H9 (cell line): ENCODE measurements around the gene NNT. TPM values are rescaled to one million over a fixed set of nuclear protein-coding genes. Genes with fewer than 3 reads are reported as not detected.

ENCODE experiments used
- DNase-seq: peaks from one replicate; pipeline ENCODE4 v3.0.0-alpha.2; 2017
- H2AFZ ChIP-seq: one replicate; pipeline ENCODE4 v1.6.1; 2013; ENCODE audit warnings: mild to moderate bottlenecking, low read length, control low read depth, moderate library complexity
- H2AK5ac ChIP-seq: 2 replicates; pipeline ENCODE4 v1.6.1; 2013; ENCODE audit warnings: low read length, control low read depth, mixed read lengths; ENCODE audit not compliant: insufficient read length
- H2BK120ac ChIP-seq: one replicate; pipeline ENCODE4 v1.6.1; 2013; ENCODE audit warnings: low read depth, mild to moderate bottlenecking, low read length, control low read depth, inconsistent platforms; ENCODE audit not compliant: poor library complexity, severe bottlenecking
- H2BK12ac ChIP-seq: 2 replicates; pipeline ENCODE4 v1.6.1; 2013; ENCODE audit warnings: low read length, control low read depth, mixed read lengths, low read depth; ENCODE audit not compliant: insufficient read length
- H2BK15ac ChIP-seq: 2 replicates; pipeline ENCODE4 v1.6.1; 2013; ENCODE audit warnings: low read depth, low read length, control low read depth
- H2BK20ac ChIP-seq: one replicate; pipeline ENCODE4 v1.6.1; 2013; ENCODE audit warnings: low read depth, mild to moderate bottlenecking, low read length, control low read depth, inconsistent platforms; ENCODE audit not compliant: poor library complexity, severe bottlenecking
- H2BK5ac ChIP-seq: 2 replicates; pipeline ENCODE4 v1.6.1; 2013; ENCODE audit warnings: low read length, control low read depth, mixed read lengths; ENCODE audit not compliant: insufficient read length
- H3K14ac ChIP-seq: 2 replicates; pipeline ENCODE4 v1.6.1; 2013; ENCODE audit warnings: low read length, control low read depth; ENCODE audit not compliant: insufficient read depth
- H3K18ac ChIP-seq: 2 replicates; pipeline ENCODE4 v1.6.1; 2013; ENCODE audit warnings: low read depth, mild to moderate bottlenecking, mixed read lengths, low read length, control low read depth; ENCODE audit not compliant: insufficient read length
- H3K23ac ChIP-seq: 2 replicates; pipeline ENCODE4 v1.6.1; 2013; ENCODE audit warnings: low read length, control low read depth, mixed read lengths, low read depth; ENCODE audit not compliant: insufficient read length
- H3K23me2 ChIP-seq: 2 replicates; pipeline ENCODE4 v1.6.1; 2013; ENCODE audit warnings: low read depth, mild to moderate bottlenecking, mixed read lengths, low read length, control low read depth; ENCODE audit not compliant: insufficient read length, poor library complexity, severe bottlenecking
- H3K27ac ChIP-seq: 2 replicates; pipeline ENCODE4 v1.5.1; 2013; ENCODE audit warnings: low read length, control low read depth, mixed read lengths, low read depth; ENCODE audit not compliant: insufficient read length
- H3K27me3 ChIP-seq: 2 replicates; pipeline ENCODE4 v1.6.1; 2013; ENCODE audit warnings: low read length, control low read depth, inconsistent platforms; ENCODE audit not compliant: insufficient read depth
- H3K4ac ChIP-seq: 2 replicates; pipeline ENCODE4 v1.6.1; 2013; ENCODE audit warnings: low read depth, mild to moderate bottlenecking, control low read depth, inconsistent platforms, low read length, moderate library complexity
- H3K4me1 ChIP-seq: 2 replicates; pipeline ENCODE4 v1.6.1; 2013; ENCODE audit warnings: low read length, control low read depth, inconsistent platforms; ENCODE audit not compliant: insufficient read depth
- H3K4me2 ChIP-seq: 2 replicates; pipeline ENCODE4 v1.6.1; 2013; ENCODE audit warnings: low read length, control low read depth, mixed read lengths; ENCODE audit not compliant: insufficient read length, insufficient read depth
- H3K56ac ChIP-seq: 2 replicates; pipeline ENCODE4 v1.6.1; 2013; ENCODE audit warnings: low read depth, mild to moderate bottlenecking, mixed read lengths, low read length, control low read depth; ENCODE audit not compliant: insufficient read length
- H3K79me1 ChIP-seq: 2 replicates; pipeline ENCODE4 v1.6.1; 2013; ENCODE audit warnings: low read depth, mild to moderate bottlenecking, moderate library complexity, low read length, control low read depth, inconsistent platforms; ENCODE audit not compliant: insufficient read depth, poor library complexity, severe bottlenecking
- H3K79me2 ChIP-seq: 2 replicates; pipeline ENCODE4 v1.6.1; 2013; ENCODE audit warnings: low read length, control low read depth, inconsistent platforms; ENCODE audit not compliant: insufficient read depth
- H3K9ac ChIP-seq: 2 replicates; pipeline ENCODE4 v1.6.1; 2013; ENCODE audit warnings: low read length, control low read depth, mixed read lengths; ENCODE audit not compliant: insufficient read length; ENCODE audit errors: extremely low read depth
- H3K9me3 ChIP-seq: one replicate; pipeline ENCODE4 v1.6.1; 2013; ENCODE audit warnings: low read depth, low read length, inconsistent platforms; ENCODE audit not compliant: control insufficient read depth
- H3T11ph ChIP-seq: one replicate; pipeline ENCODE4 v1.6.1; 2013; ENCODE audit warnings: mild to moderate bottlenecking, low read length, control low read depth, inconsistent platforms
- H4K20me1 ChIP-seq: one replicate; pipeline ENCODE4 v1.6.1; 2013; ENCODE audit not compliant: control insufficient read depth, insufficient read length, insufficient read depth
- H4K5ac ChIP-seq: 2 replicates; pipeline ENCODE4 v1.6.1; 2013; ENCODE audit warnings: low read depth, mild to moderate bottlenecking, mixed read lengths, low read length, control low read depth; ENCODE audit not compliant: insufficient read length
- H4K8ac ChIP-seq: replicated peaks from 2 replicates; pipeline ENCODE4 v1.6.1; 2013; ENCODE audit warnings: low read length, control low read depth, mixed read lengths, low read depth; ENCODE audit not compliant: insufficient read length
- H4K91ac ChIP-seq: 2 replicates; pipeline ENCODE4 v1.6.1; 2013; ENCODE audit warnings: low read depth, mild to moderate bottlenecking, moderate library complexity, mixed read lengths, low read length, control low read depth; ENCODE audit not compliant: insufficient read length
- H3K27ac Mint-ChIP-seq, 3 experiments: 2 replicates in 2 of 3; 3 replicates in 1 of 3; pipeline ENCODE4 v1.8.0; 2020 to 2021; ENCODE audit warnings: mixed read lengths in 3 of 3, mild to moderate bottlenecking in 1 of 3, moderate library complexity in 1 of 3
- H3K27me3 Mint-ChIP-seq: 2 replicates; pipeline ENCODE4 v1.8.0; 2021; ENCODE audit warnings: low read depth, mild to moderate bottlenecking, moderate library complexity, mixed read lengths
- H3K36me3 Mint-ChIP-seq, 3 experiments: 2 replicates in 2 of 3; 3 replicates in 1 of 3; pipeline ENCODE4 v1.8.0; 2020 to 2021; ENCODE audit warnings: low read depth in 3 of 3, mixed read lengths in 3 of 3; ENCODE audit not compliant: insufficient read depth in 1 of 3
- H3K4me1 Mint-ChIP-seq, 2 experiments: 2 replicates each; pipeline ENCODE4 v1.8.0; 2020; ENCODE audit warnings: mixed read lengths in 2 of 2
- H3K4me3 Mint-ChIP-seq, 2 experiments: 2 replicates in 1 of 2; 3 replicates in 1 of 2; pipeline ENCODE4 v1.8.0; 2020 to 2021; ENCODE audit warnings: mild to moderate bottlenecking in 2 of 2, mixed read lengths in 2 of 2, moderate library complexity in 1 of 2
- H3K9me3 Mint-ChIP-seq, 2 experiments: 2 replicates in 1 of 2; 3 replicates in 1 of 2; pipeline ENCODE4 v1.8.0; 2020; ENCODE audit warnings: mild to moderate bottlenecking in 2 of 2, mixed read lengths in 2 of 2, moderate library complexity in 1 of 2
- WGBS: extraction: QIAGEN DNeasy Blood & Tissue Kit; methylation state at CpG from one replicate; pipeline ENCODE4 v1.1.7; 2013; ENCODE audit warnings: missing lambda C conversion rate, low lambda C conversion rate, mixed read lengths; ENCODE audit not compliant: insufficient read length; ENCODE audit errors: extremely low coverage; 5-methylcytosine and 5-hydroxymethylcytosine counted together
- total RNA-seq: library from RNA; stranded (reverse); gene quantifications from 2 replicates; pipeline ENCODE4 v1.2.1, GENCODE V29; 2021
- TF ChIP-seq, protein P1 (sequence below): fragments of 200-600 bp; sonication (generic); conservative IDR thresholded peaks from 3 replicates; pipeline ENCODE4 v1.8.0; 2021; ENCODE audit warnings: antibody characterized with exemption, mild to moderate bottlenecking

Gene NNT
- total RNA-seq, 1 experiment from 2014 or later = 27.6 TPM

GRCh38 chr5:43683884-43684471 is 81.0 kb downstream of the NNT start:
- H3K9ac ChIP-seq = no peak overlapping the region
- no peak overlapping the region for H2AK5ac ChIP-seq
- H3K56ac ChIP-seq = no peak overlapping the region
- H3K4me2 ChIP-seq = no peak overlapping the region
- Mint-ChIP-seq H3K4me1 (no peaks in the 10 kb centered on the region), H3K36me3 (peaks cover 0 to 4% (median 0%) of the 10 kb centered on the region in 3 experiments; a peak in 3 of 7 replicates), H3K27ac (no peak overlapping the region; a peak in 1 of 7 replicates), H3K4me3 (no peak overlapping the region), H3K27me3 (no peaks in the 10 kb centered on the region), H3K9me3 (peaks cover 0 to 2% of the 10 kb centered on the region in 2 experiments; a peak in 1 of 5 replicates)
- no peak overlapping the region for H2BK15ac ChIP-seq
- no peaks in the 10 kb centered on the region for H3K23me2 ChIP-seq
- no peak overlapping the region for H3K23ac ChIP-seq
- H3K4me1 ChIP-seq = no peaks in the 10 kb centered on the region
- H2BK5ac ChIP-seq = no peak overlapping the region
- no peak overlapping the region for H2BK20ac ChIP-seq
- H2AFZ ChIP-seq = no peak overlapping the region
- H3K4ac ChIP-seq = no peak overlapping the region
- H3K27ac ChIP-seq = no peak overlapping the region
- no peak overlapping the region for H4K91ac ChIP-seq
- TF ChIP-seq, protein P1, sequence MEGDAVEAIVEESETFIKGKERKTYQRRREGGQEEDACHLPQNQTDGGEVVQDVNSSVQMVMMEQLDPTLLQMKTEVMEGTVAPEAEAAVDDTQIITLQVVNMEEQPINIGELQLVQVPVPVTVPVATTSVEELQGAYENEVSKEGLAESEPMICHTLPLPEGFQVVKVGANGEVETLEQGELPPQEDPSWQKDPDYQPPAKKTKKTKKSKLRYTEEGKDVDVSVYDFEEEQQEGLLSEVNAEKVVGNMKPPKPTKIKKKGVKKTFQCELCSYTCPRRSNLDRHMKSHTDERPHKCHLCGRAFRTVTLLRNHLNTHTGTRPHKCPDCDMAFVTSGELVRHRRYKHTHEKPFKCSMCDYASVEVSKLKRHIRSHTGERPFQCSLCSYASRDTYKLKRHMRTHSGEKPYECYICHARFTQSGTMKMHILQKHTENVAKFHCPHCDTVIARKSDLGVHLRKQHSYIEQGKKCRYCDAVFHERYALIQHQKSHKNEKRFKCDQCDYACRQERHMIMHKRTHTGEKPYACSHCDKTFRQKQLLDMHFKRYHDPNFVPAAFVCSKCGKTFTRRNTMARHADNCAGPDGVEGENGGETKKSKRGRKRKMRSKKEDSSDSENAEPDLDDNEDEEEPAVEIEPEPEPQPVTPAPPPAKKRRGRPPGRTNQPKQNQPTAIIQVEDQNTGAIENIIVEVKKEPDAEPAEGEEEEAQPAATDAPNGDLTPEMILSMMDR = no peak
- H4K20me1 ChIP-seq = no peaks in the 10 kb centered on the region
- H2BK12ac ChIP-seq = no peak overlapping the region
- no peak overlapping the region for H4K8ac ChIP-seq
- no peaks in the 10 kb centered on the region for H3K79me2 ChIP-seq
- H2BK120ac ChIP-seq = no peak overlapping the region
- H3K27me3 ChIP-seq = no peaks in the 10 kb centered on the region
- H3K9me3 ChIP-seq = no peaks in the 10 kb centered on the region
- no peaks in the 10 kb centered on the region for H3K79me1 ChIP-seq
- no peak overlapping the region for H3T11ph ChIP-seq
- no CpG with 5 or more reads among the region's 4 CpGs for WGBS
- H3K18ac ChIP-seq = no peak overlapping the region
- no peak overlapping the region for H4K5ac ChIP-seq
- H3K14ac ChIP-seq = no peak overlapping the region
- DNase-seq = no peak
